Loucy (cell line): ENCODE data around the gene TYR.
A peak's percentile ranks its signal among the peaks of the same experiment; 100 is the strongest.
"Not testable (repeated sequence)": the region's sequence is repeated elsewhere in the genome, so short reads cannot be mapped to it uniquely, and the experiment has no call there.

Experiments used
- H2AFZ ChIP-seq: fragments of 200-600 bp; sonication (generic); 2 replicates; pipeline ENCODE4 v1.6.0; 2016; ENCODE audit warnings: antibody characterized with exemption, mild to moderate bottlenecking, low read length, moderate library complexity
- H3F3A ChIP-seq: fragments of 200-600 bp; 2 replicates; pipeline ENCODE4 v1.6.0; 2016; ENCODE audit warnings: antibody characterized with exemption, low read depth, mild to moderate bottlenecking
- H3K27me3 ChIP-seq: fragments of 200-600 bp; sonication (generic); 2 replicates; pipeline ENCODE4 v1.6.1; 2014; ENCODE audit warnings: low read length, mild to moderate bottlenecking; ENCODE audit not compliant: insufficient read depth, poor library complexity, severe bottlenecking
- H3K36me3 ChIP-seq: fragments of 200-600 bp; sonication (generic); 2 replicates; pipeline ENCODE4 v1.6.1; 2016; ENCODE audit warnings: low read length; ENCODE audit not compliant: insufficient read depth
- H3K4me1 ChIP-seq: fragments of 200-600 bp; sonication (generic); 2 replicates; pipeline ENCODE4 v1.5.1; 2014; ENCODE audit warnings: low read length, mild to moderate bottlenecking; ENCODE audit not compliant: insufficient read depth, poor library complexity, severe bottlenecking
- H3K4me2 ChIP-seq: fragments of 200-600 bp; sonication (generic); 2 replicates; pipeline ENCODE4 v1.6.0; 2014; ENCODE audit warnings: antibody characterized with exemption, low read length, low read depth, mild to moderate bottlenecking; ENCODE audit not compliant: poor library complexity, severe bottlenecking
- H3K4me3 ChIP-seq: fragments of 200-600 bp; sonication (generic); 2 replicates; pipeline ENCODE4 v1.5.1; 2014; ENCODE audit warnings: low read length, mild to moderate bottlenecking, mixed read lengths; ENCODE audit not compliant: poor library complexity, severe bottlenecking
- H3K79me2 ChIP-seq: fragments of 200-600 bp; sonication (generic); 2 replicates; pipeline ENCODE4 v1.6.1; 2014; ENCODE audit warnings: low read length; ENCODE audit not compliant: insufficient read depth
- H3K9ac ChIP-seq: fragments of 200-600 bp; sonication (generic); 2 replicates; pipeline ENCODE4 v1.6.0; 2014; ENCODE audit warnings: mild to moderate bottlenecking, low read depth, low read length, moderate library complexity; ENCODE audit not compliant: poor library complexity, severe bottlenecking
- H3K9me2 ChIP-seq: fragments of 200-600 bp; sonication (generic); replicated peaks from 2 replicates; pipeline ENCODE4 v1.6.1; 2016; ENCODE audit warnings: low read depth, low read length, mixed read lengths
- H3K9me3 ChIP-seq: fragments of 200-600 bp; sonication (generic); 2 replicates; pipeline ENCODE4 v1.6.1; 2014; ENCODE audit warnings: mild to moderate bottlenecking, antibody characterized with exemption, low read length, low read depth; ENCODE audit not compliant: insufficient read depth
- H4K20me1 ChIP-seq: fragments of 200-600 bp; sonication (generic); 2 replicates; pipeline ENCODE4 v1.6.0; 2014; ENCODE audit warnings: antibody characterized with exemption, low read length, mild to moderate bottlenecking; ENCODE audit not compliant: insufficient read depth, poor library complexity, severe bottlenecking
- EZH2phosphoT487 ChIP-seq: fragments of 200-600 bp; IDR thresholded peaks from 2 replicates; pipeline ENCODE4 v1.6.1; 2018; ENCODE audit warnings: antibody characterized with exemption, mild to moderate bottlenecking, moderate library complexity, borderline replicate concordance
- TF ChIP-seq, protein P1 (sequence below): fragments of 200-600 bp; sonication (generic); conservative IDR thresholded peaks from 2 replicates; pipeline ENCODE4 v1.5.1; 2014; ENCODE audit warnings: mild to moderate bottlenecking, antibody characterized with exemption, low read length

The TYR gene

GRCh38 chr11:89321401-89321800 is 143.7 kb downstream of the TYR start:
- no peak overlapping the region for H2AFZ ChIP-seq
- no peaks in the 10 kb centered on the region for H3F3A ChIP-seq
- H3K4me2 ChIP-seq = no peak overlapping the region
- H3K27me3 ChIP-seq = no peaks in the 10 kb centered on the region
- no peak overlapping the region for H3K4me3 ChIP-seq
- H3K4me1 ChIP-seq = no peaks in the 10 kb centered on the region
- no peak overlapping the region for H3K9ac ChIP-seq
- no peaks in the 10 kb centered on the region for H3K9me2 ChIP-seq
- TF ChIP-seq, protein P1, sequence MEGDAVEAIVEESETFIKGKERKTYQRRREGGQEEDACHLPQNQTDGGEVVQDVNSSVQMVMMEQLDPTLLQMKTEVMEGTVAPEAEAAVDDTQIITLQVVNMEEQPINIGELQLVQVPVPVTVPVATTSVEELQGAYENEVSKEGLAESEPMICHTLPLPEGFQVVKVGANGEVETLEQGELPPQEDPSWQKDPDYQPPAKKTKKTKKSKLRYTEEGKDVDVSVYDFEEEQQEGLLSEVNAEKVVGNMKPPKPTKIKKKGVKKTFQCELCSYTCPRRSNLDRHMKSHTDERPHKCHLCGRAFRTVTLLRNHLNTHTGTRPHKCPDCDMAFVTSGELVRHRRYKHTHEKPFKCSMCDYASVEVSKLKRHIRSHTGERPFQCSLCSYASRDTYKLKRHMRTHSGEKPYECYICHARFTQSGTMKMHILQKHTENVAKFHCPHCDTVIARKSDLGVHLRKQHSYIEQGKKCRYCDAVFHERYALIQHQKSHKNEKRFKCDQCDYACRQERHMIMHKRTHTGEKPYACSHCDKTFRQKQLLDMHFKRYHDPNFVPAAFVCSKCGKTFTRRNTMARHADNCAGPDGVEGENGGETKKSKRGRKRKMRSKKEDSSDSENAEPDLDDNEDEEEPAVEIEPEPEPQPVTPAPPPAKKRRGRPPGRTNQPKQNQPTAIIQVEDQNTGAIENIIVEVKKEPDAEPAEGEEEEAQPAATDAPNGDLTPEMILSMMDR = no peak
- TF ChIP-seq EZH2phosphoT487 = no peak
- no peaks in the 10 kb centered on the region for H4K20me1 ChIP-seq
- H3K9me3 ChIP-seq = no peaks in the 10 kb centered on the region
- no peaks in the 10 kb centered on the region for H3K36me3 ChIP-seq
- H3K79me2 ChIP-seq = no peaks in the 10 kb centered on the region

GRCh38 chr11:89327885-89328284 is 150.2 kb downstream of the TYR start:
- H2AFZ ChIP-seq = no peak overlapping the region
- H3K9ac ChIP-seq = no peak overlapping the region
- H3K4me2 ChIP-seq = no peak overlapping the region
- H3K27me3 ChIP-seq = no peaks in the 10 kb centered on the region
- H3K9me3 ChIP-seq = no peaks in the 10 kb centered on the region
- no peaks in the 10 kb centered on the region for H3K4me1 ChIP-seq
- no peaks in the 10 kb centered on the region for H3K9me2 ChIP-seq
- H4K20me1 ChIP-seq = no peaks in the 10 kb centered on the region
- H3F3A ChIP-seq = no peaks in the 10 kb centered on the region
- H3K79me2 ChIP-seq = no peaks in the 10 kb centered on the region
- no peaks in the 10 kb centered on the region for H3K36me3 ChIP-seq
- no peak overlapping the region for H3K4me3 ChIP-seq
- TF ChIP-seq, protein P1 = no peak
- no peak for TF ChIP-seq EZH2phosphoT487

- not testable (repeated sequence) for H3F3A ChIP-seq, H4K20me1 ChIP-seq, H3K4me2 ChIP-seq, H3K79me2 ChIP-seq, H2AFZ ChIP-seq, H3K9me2 ChIP-seq, H3K9ac ChIP-seq, H3K36me3 ChIP-seq, H3K9me3 ChIP-seq, H3K27me3 ChIP-seq, H3K4me1 ChIP-seq, H3K4me3 ChIP-seq
Measured at GRCh38 chr11:89331940-89332339, 154.3 kb downstream of the TYR start.

GRCh38 chr11:89333704-89334103 is 156.0 kb downstream of the TYR start:
- not testable (repeated sequence) for H4K20me1 ChIP-seq, H3K9me3 ChIP-seq, H3F3A ChIP-seq, H3K36me3 ChIP-seq, H3K4me2 ChIP-seq, H3K9me2 ChIP-seq, H3K27me3 ChIP-seq, H3K79me2 ChIP-seq, H3K9ac ChIP-seq, H3K4me3 ChIP-seq, H3K4me1 ChIP-seq
- TF ChIP-seq, protein P1 = peak; percentile 54
- peak overlapping the region; percentile 51; the same call in 1 of the 2 replicates for H2AFZ ChIP-seq

DNA sequence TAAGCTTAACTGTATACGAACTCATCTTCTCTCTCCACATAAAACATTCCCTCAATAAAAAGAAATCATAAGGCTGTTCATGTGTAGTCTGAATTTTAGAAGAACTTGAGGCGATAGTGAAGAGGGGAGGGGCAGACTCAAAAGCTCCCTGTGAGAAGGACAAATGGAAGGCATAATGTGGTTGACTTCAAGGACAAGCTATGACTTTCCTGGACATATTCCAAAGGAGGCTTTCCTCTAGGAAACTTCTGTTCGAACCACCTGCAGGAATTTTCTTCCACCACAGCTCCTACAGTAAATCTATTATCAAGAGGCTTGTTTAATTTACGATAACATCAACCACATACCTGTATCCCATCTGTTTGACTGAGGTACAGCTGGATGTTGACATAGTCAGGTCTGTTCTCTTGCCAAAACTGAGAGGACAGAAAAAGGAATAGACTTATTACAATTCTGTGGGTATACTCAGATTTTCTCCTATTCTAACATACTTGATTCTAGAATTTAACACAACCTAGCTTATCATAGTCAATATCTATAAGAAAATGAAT is 159.5 kb downstream of the TYR start:
- not testable (repeated sequence) for H3K9me2 ChIP-seq, H3K4me3 ChIP-seq, H3K4me1 ChIP-seq, H3K4me2 ChIP-seq, H3K79me2 ChIP-seq, H3K9me3 ChIP-seq, H2AFZ ChIP-seq, H3F3A ChIP-seq, H4K20me1 ChIP-seq, H3K27me3 ChIP-seq, H3K9ac ChIP-seq, H3K36me3 ChIP-seq
